ENCODE results near the gene IFNL1.

IFNL1 gene

DNA sequence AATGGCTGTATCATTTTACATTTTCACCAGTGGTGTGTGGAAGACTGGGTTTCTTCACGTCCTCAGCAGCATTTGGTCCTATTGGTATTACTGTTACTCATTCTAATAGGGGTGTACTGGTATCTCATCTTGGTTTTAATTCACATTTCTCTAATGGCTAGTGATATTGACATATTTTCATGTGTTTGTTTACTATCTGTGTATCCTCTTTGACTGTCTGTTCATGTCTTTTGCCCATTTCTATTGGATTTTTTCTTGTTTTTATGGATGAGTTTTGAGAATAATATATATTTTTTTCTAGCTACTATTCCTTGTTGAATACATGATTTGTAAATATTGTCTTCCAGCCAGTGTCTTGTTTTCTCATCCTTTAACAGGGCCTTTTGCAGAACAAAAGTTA is 14.2 kb upstream of the IFNL1 start:
- no peak for DNase-seq
- Histone ChIP-seq H4K91ac (ENCODE audit: low read length) (no peak overlapping the region), H3K9ac (ENCODE audit: low read length) (no peak overlapping the region), H2AFZ (ENCODE audit: low read depth, low read length) (no peak overlapping the region), H3K14ac (ENCODE audit: low read length in 2 of 2) (no peak overlapping the region), H3K79me1 (replicated peaks; ENCODE audit: low read length, poor library complexity, severe bottlenecking) (no peaks in the 10 kb centered on the region), H2AK5ac (ENCODE audit: low read length, severe bottlenecking) (no peak overlapping the region), H2BK5ac (ENCODE audit: low read depth, low read length, poor library complexity, severe bottlenecking) (no peak overlapping the region), H3K4me1 (ENCODE audit: control insufficient read depth, insufficient read depth, low read depth, low read length) (no peaks in the 10 kb centered on the region), H2BK12ac (ENCODE audit: low read length in 2 of 2) (no peak overlapping the region), H3K23ac (ENCODE audit: low read length in 2 of 2) (no peak overlapping the region), H3K18ac (ENCODE audit: low read depth in 1 of 2, low read length in 2 of 2) (no peak overlapping the region), H2BK120ac (ENCODE audit: low read depth, low read length) (no peak overlapping the region), H3K4me3 (ENCODE audit: insufficient read depth in 1 of 2, low read depth in 1 of 2, low read length in 2 of 2) (no peak overlapping the region), H3K9me3 (ENCODE audit: control insufficient read depth, low read length) (peaks cover 6% of the 10 kb centered on the region), H3K27ac (ENCODE audit: low read length, poor library complexity, severe bottlenecking) (no peak overlapping the region), H4K8ac (ENCODE audit: low read length) (no peak overlapping the region), H3K4me2 (ENCODE audit: low read length, poor library complexity, severe bottlenecking) (no peak overlapping the region), H3K27me3 (ENCODE audit: control insufficient read depth in 1 of 2, insufficient read depth in 1 of 2, low read length in 2 of 2) (peaks cover 0 to 20% of the 10 kb centered on the region in 2 experiments), H3K4ac (ENCODE audit: low read depth in 1 of 2, low read length in 2 of 2) (no peak overlapping the region), H2BK15ac (ENCODE audit: low read depth, poor library complexity, severe bottlenecking) (no peak overlapping the region), H3K36me3 (ENCODE audit: control insufficient read depth in 1 of 2, insufficient read depth in 2 of 2, low read depth in 1 of 2, low read length in 2 of 2) (no peaks in the 10 kb centered on the region)
- WGBS = no CpG with 5 or more reads among the region's 1 CpG

DNA sequence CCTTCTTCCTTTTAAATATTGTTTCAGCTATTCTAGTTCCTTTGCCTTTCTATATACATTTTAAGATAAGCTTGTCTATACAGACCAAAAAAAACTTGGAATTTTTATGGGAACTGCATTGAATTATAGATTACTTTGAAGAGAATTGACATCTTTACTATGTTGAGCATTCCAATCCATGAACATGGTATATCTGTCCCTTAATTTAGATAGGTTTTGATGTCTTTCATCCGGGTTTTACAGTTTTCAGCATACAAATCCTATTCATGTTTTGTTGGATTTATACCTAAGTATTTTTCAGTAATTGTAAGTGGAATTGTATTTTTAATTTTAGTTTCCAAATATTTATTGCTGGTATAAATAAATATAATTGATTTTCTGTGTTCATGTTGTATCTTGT is 12.2 kb upstream of the IFNL1 start:
- H4K91ac ChIP-seq (ENCODE audit: low read length) = no peak overlapping the region
- no peak overlapping the region for H2BK120ac ChIP-seq (ENCODE audit: low read depth, low read length)
- H3K14ac ChIP-seq (ENCODE audit: low read length in 2 of 2) = no peak overlapping the region
- H3K27me3 ChIP-seq (ENCODE audit: control insufficient read depth in 1 of 2, insufficient read depth in 1 of 2, low read length in 2 of 2) = peaks cover 0 to 22% of the 10 kb centered on the region in 2 experiments
- H2AK5ac ChIP-seq (ENCODE audit: low read length, severe bottlenecking) = no peak overlapping the region
- no peak overlapping the region for H4K8ac ChIP-seq (ENCODE audit: low read length)
- H2BK15ac ChIP-seq (ENCODE audit: low read depth, poor library complexity, severe bottlenecking) = no peak overlapping the region
- no peak overlapping the region for H3K9ac ChIP-seq (ENCODE audit: low read length)
- H3K9me3 ChIP-seq (ENCODE audit: control insufficient read depth, low read length) = peaks cover 6% of the 10 kb centered on the region
- no peak overlapping the region for H3K4ac ChIP-seq (ENCODE audit: low read depth in 1 of 2, low read length in 2 of 2)
- H3K18ac ChIP-seq (ENCODE audit: low read depth in 1 of 2, low read length in 2 of 2) = no peak overlapping the region
- no peak overlapping the region for H3K27ac ChIP-seq (ENCODE audit: low read length, poor library complexity, severe bottlenecking)
- H2AFZ ChIP-seq (ENCODE audit: low read depth, low read length) = no peak overlapping the region
- no CpG with 5 or more reads among the region's 1 CpG for WGBS
- DNase-seq = no peak
- H2BK5ac ChIP-seq (ENCODE audit: low read depth, low read length, poor library complexity, severe bottlenecking) = no peak overlapping the region
- H3K36me3 ChIP-seq (ENCODE audit: control insufficient read depth in 1 of 2, insufficient read depth in 2 of 2, low read depth in 1 of 2, low read length in 2 of 2) = no peaks in the 10 kb centered on the region
- H3K4me1 ChIP-seq (ENCODE audit: control insufficient read depth, insufficient read depth, low read depth, low read length) = no peaks in the 10 kb centered on the region
- H3K23ac ChIP-seq (ENCODE audit: low read length in 2 of 2) = no peak overlapping the region
- no peak overlapping the region for H3K4me2 ChIP-seq (ENCODE audit: low read length, poor library complexity, severe bottlenecking)
- no peaks in the 10 kb centered on the region for H3K79me1 ChIP-seq (replicated peaks; ENCODE audit: low read length, poor library complexity, severe bottlenecking)
- H2BK12ac ChIP-seq (ENCODE audit: low read length in 2 of 2) = no peak overlapping the region
- H3K4me3 ChIP-seq (ENCODE audit: insufficient read depth in 1 of 2, low read depth in 1 of 2, low read length in 2 of 2) = no peak overlapping the region

DNA sequence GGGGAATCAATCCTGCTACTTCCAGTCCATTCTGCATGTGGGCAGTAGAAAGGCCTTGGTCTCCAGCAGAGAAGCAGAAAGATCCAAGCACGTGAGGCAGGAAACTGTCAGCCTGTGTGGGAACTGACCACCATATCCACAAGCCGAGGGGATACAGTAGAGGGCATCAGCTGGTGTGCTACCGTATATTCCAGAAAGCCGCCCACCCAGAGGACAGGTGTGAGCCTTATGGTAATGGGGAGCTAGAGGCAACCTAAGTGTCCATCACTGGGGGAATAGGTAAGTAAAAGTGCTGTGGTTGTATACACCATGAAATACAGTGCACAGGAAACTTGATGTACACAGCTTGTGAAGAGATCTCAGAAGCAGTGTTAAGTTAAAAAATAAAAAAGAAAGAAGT is 2.8 kb upstream of the IFNL1 start:
- no peaks in the 10 kb centered on the region for H3K79me1 ChIP-seq (replicated peaks; ENCODE audit: low read length, poor library complexity, severe bottlenecking)
- H2BK15ac ChIP-seq (ENCODE audit: low read depth, poor library complexity, severe bottlenecking) = no peak overlapping the region
- 62% methylated on average over 4 of the region's 4 CpGs for WGBS
- no peak overlapping the region for H2BK5ac ChIP-seq (ENCODE audit: low read depth, low read length, poor library complexity, severe bottlenecking)
- DNase-seq = no peak
- H2AFZ ChIP-seq (ENCODE audit: low read depth, low read length) = no peak overlapping the region
- no peaks in the 10 kb centered on the region for H3K9me3 ChIP-seq (ENCODE audit: control insufficient read depth, low read length)
- H3K23ac ChIP-seq (ENCODE audit: low read length in 2 of 2) = no peak overlapping the region
- no peak overlapping the region for H3K9ac ChIP-seq (ENCODE audit: low read length)
- peaks cover 1% of the 10 kb centered on the region for H3K4me1 ChIP-seq (ENCODE audit: control insufficient read depth, insufficient read depth, low read depth, low read length)
- no peak overlapping the region for H2AK5ac ChIP-seq (ENCODE audit: low read length, severe bottlenecking)
- H3K14ac ChIP-seq (ENCODE audit: low read length in 2 of 2) = no peak overlapping the region
- no peak overlapping the region for H4K8ac ChIP-seq (ENCODE audit: low read length)
- H4K91ac ChIP-seq (ENCODE audit: low read length) = no peak overlapping the region
- H2BK120ac ChIP-seq (ENCODE audit: low read depth, low read length) = no peak overlapping the region
- no peak overlapping the region for H3K4me3 ChIP-seq (ENCODE audit: insufficient read depth in 1 of 2, low read depth in 1 of 2, low read length in 2 of 2)
- H3K18ac ChIP-seq (ENCODE audit: low read depth in 1 of 2, low read length in 2 of 2) = no peak overlapping the region
- no peak overlapping the region for H2BK12ac ChIP-seq (ENCODE audit: low read length in 2 of 2)
- H3K4ac ChIP-seq (ENCODE audit: low read depth in 1 of 2, low read length in 2 of 2) = no peak overlapping the region
- peaks cover 39 to 66% of the 10 kb centered on the region in 2 experiments for H3K27me3 ChIP-seq (ENCODE audit: control insufficient read depth in 1 of 2, insufficient read depth in 1 of 2, low read length in 2 of 2)
- H3K4me2 ChIP-seq (ENCODE audit: low read length, poor library complexity, severe bottlenecking) = no peak overlapping the region
- H3K36me3 ChIP-seq (ENCODE audit: control insufficient read depth in 1 of 2, insufficient read depth in 2 of 2, low read depth in 1 of 2, low read length in 2 of 2) = no peaks in the 10 kb centered on the region
- H3K27ac ChIP-seq (ENCODE audit: low read length, poor library complexity, severe bottlenecking) = no peak overlapping the region

DNA sequence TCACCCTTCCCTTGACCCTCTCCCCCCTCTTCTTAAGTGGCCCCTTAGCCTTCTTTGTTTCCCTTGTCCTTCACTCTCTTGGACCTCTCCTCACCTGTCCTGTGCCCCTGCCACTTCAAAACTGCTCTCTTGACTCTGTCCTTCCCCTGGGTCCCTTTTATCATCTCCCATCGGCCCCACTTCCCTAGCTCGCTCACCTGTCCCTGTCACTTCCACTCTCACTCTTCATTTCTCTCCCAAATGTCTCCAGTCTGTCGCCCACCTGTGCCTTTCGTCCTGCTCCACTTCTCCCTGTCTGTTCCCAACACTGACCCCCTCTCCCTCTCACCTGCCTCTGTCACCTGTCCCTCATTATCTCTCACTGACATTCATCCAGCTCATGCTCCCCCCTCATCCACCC is 699 bp downstream of the IFNL1 start:
- Histone ChIP-seq H2BK5ac (ENCODE audit: low read depth, low read length, poor library complexity, severe bottlenecking) (no peak overlapping the region), H3K14ac (ENCODE audit: low read length in 2 of 2) (no peak overlapping the region)

More for the DNA sequence above, 699 bp downstream of the IFNL1 start:
- no peak overlapping the region for H4K8ac ChIP-seq (ENCODE audit: low read length)
- no peaks in the 10 kb centered on the region for H3K9me3 ChIP-seq (ENCODE audit: control insufficient read depth, low read length)
- no peak overlapping the region for H2BK15ac ChIP-seq (ENCODE audit: low read depth, poor library complexity, severe bottlenecking)
- no peak overlapping the region for H3K9ac ChIP-seq (ENCODE audit: low read length)
- H3K23ac ChIP-seq (ENCODE audit: low read length in 2 of 2) = no peak overlapping the region
- no peak overlapping the region for H2AFZ ChIP-seq (ENCODE audit: low read depth, low read length)
- peaks cover 34 to 54% of the 10 kb centered on the region in 2 experiments for H3K27me3 ChIP-seq (ENCODE audit: control insufficient read depth in 1 of 2, insufficient read depth in 1 of 2, low read length in 2 of 2)
- H2BK12ac ChIP-seq (ENCODE audit: low read length in 2 of 2) = no peak overlapping the region
- no peak overlapping the region for H2AK5ac ChIP-seq (ENCODE audit: low read length, severe bottlenecking)
- no peaks in the 10 kb centered on the region for H3K79me1 ChIP-seq (replicated peaks; ENCODE audit: low read length, poor library complexity, severe bottlenecking)
- H3K4ac ChIP-seq (ENCODE audit: low read depth in 1 of 2, low read length in 2 of 2) = no peak overlapping the region
- no peak overlapping the region for H2BK120ac ChIP-seq (ENCODE audit: low read depth, low read length)
- no peak overlapping the region for H4K91ac ChIP-seq (ENCODE audit: low read length)
- no peak for DNase-seq
- no peak overlapping the region for H3K4me2 ChIP-seq (ENCODE audit: low read length, poor library complexity, severe bottlenecking)
- no peak overlapping the region for H3K4me3 ChIP-seq (ENCODE audit: insufficient read depth in 1 of 2, low read depth in 1 of 2, low read length in 2 of 2)
- 85% methylated on average over 4 of the region's 4 CpGs for WGBS
- H3K36me3 ChIP-seq (ENCODE audit: control insufficient read depth in 1 of 2, insufficient read depth in 2 of 2, low read depth in 1 of 2, low read length in 2 of 2) = no peaks in the 10 kb centered on the region
- H3K27ac ChIP-seq (ENCODE audit: low read length, poor library complexity, severe bottlenecking) = no peak overlapping the region
- no peak overlapping the region for H3K18ac ChIP-seq (ENCODE audit: low read depth in 1 of 2, low read length in 2 of 2)
- no peaks in the 10 kb centered on the region for H3K4me1 ChIP-seq (ENCODE audit: control insufficient read depth, insufficient read depth, low read depth, low read length)
